HEK293T (cell line): ENCODE results near the gene HIGD1A.

ENCODE experiments used
- BHLHE40 ChIP-seq: fragments of 450-650 bp; IDR thresholded peaks from 2 replicates; pipeline ENCODE4 v1.6.1; 2016; ENCODE audit warnings: mild to moderate bottlenecking, moderate library complexity, borderline replicate concordance
- CTBP1 ChIP-seq: fragments of 450-650 bp; IDR thresholded peaks from 2 replicates; pipeline ENCODE4 v1.6.1; 2016; ENCODE audit warnings: borderline replicate concordance
- ELF4 ChIP-seq: fragments of 450-650 bp; IDR thresholded peaks from 2 replicates; pipeline ENCODE4 v1.6.1; 2017; ENCODE audit warnings: antibody characterized with exemption
- FOXA1 ChIP-seq: fragments of 450-650 bp; IDR thresholded peaks from 2 replicates; pipeline ENCODE4 v1.6.1; 2016; ENCODE audit warnings: mild to moderate bottlenecking
- FOXK2 ChIP-seq: fragments of 450-650 bp; IDR thresholded peaks from 2 replicates; pipeline ENCODE4 v1.6.1; 2016; ENCODE audit warnings: mild to moderate bottlenecking
- FOXM1 ChIP-seq: fragments of 450-650 bp; IDR thresholded peaks from 2 replicates; pipeline ENCODE4 v1.6.1; 2017; ENCODE audit warnings: mild to moderate bottlenecking, borderline replicate concordance
- HDGF ChIP-seq: fragments of 450-650 bp; IDR thresholded peaks from 2 replicates; pipeline ENCODE4 v1.6.1; 2017; ENCODE audit warnings: antibody characterized with exemption, borderline replicate concordance
- L3MBTL2 ChIP-seq: fragments of 450-650 bp; conservative IDR thresholded peaks from 2 replicates; pipeline ENCODE4 v1.6.1; 2016; ENCODE audit warnings: mild to moderate bottlenecking
- LEF1 ChIP-seq: fragments of 450-650 bp; IDR thresholded peaks from 2 replicates; pipeline ENCODE4 v1.6.1; 2017; ENCODE audit warnings: mild to moderate bottlenecking, borderline replicate concordance
- SP1 ChIP-seq: fragments of 450-650 bp; IDR thresholded peaks from 2 replicates; pipeline ENCODE4 v1.6.1; 2017
- TARDBP ChIP-seq: fragments of 450-650 bp; IDR thresholded peaks from 2 replicates; pipeline ENCODE4 v1.6.1; 2016
- TF ChIP-seq, protein P1 (sequence below): fragments of 450-650 bp; IDR thresholded peaks from 2 replicates; pipeline ENCODE4 v1.6.1; 2016

DNA sequence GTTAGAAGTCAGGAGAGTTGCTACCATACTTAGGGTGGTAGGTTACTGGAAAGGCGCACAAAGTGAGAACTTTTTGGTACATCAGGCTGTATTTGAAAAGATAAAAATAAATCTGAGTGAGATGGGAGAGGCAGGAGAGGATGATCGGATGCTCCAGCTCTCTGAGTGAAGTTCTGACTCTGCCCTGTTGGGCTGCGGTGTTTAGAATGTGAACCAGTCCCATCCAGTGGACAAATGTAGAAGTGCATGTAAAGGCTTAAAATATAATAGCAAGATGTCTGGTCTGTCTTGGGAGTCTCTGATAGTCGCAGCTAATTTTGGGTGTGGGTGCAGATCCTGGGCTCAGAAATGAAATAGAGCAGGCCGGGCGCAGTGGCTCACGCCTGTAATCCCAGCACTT, 35.3 kb upstream of the HIGD1A start:
- TF ChIP-seq FOXA1 (no peak), TARDBP (no peak), HDGF (no peak), BHLHE40 (no peak), CTBP1 (no peak), LEF1 (no peak), FOXM1 (no peak), FOXK2 (no peak), SP1 (no peak), L3MBTL2 (no peak), ELF4 (no peak)
- TF ChIP-seq, protein P1, sequence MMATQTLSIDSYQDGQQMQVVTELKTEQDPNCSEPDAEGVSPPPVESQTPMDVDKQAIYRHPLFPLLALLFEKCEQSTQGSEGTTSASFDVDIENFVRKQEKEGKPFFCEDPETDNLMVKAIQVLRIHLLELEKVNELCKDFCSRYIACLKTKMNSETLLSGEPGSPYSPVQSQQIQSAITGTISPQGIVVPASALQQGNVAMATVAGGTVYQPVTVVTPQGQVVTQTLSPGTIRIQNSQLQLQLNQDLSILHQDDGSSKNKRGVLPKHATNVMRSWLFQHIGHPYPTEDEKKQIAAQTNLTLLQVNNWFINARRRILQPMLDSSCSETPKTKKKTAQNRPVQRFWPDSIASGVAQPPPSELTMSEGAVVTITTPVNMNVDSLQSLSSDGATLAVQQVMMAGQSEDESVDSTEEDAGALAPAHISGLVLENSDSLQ: no peak
